CD4-positive, alpha-beta T cell treated with Interleukin-6 at 100 ng/mL for 8 hours (primary cell): Measurements from ENCODE around the gene NR2F6.

Experiments used
- DNase-seq: peaks from one replicate; pipeline ENCODE4 v3.0.0-alpha.2; 2020; ENCODE audit warnings: mixed read lengths, low spot score

NR2F6 gene

DNA sequence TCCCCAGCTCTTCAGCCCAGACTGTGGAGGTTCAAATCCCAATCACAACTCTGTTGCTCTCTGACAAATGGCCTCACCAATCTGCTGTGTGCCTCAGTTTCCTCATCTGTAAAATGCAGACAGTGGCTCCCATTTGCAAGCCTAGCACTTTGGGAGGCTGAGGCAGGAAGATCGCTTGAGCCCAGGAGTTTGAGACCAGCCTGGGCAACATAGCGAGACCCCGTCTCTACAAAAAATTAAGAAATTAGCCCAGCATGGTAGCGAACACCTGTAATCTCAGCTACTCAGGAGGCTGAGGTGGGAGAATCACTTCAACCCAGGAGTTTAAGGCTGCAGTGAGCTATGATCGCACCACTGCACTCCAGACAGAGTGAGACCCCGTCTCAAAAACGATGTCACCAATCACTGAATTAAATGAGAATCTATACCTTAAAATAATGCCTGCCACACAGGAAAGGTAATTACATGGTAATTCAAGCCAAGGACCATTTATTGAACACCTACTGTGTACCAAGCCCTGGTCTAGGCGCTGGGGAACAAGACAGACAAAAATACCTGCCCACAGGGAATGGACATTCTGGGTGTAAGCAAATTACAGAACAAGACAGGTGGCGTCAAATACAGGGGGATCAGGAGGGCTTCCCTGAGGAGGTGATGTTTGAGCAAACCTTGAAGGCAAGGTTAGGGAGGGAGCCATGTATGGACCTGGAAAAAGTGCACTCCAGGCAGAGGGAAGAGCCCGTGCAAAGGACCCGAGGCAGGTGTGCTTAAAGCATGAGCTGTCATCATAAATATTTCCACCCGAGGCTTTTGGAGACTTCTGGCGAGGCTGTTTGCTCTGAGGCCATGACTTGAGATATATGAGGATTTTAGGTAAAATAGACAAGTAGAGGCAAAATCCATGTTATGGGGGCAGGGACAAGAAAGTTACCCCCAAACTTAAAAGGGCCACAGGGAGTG, 7.7 kb downstream of the NR2F6 start:
- no peak for DNase-seq

DNA sequence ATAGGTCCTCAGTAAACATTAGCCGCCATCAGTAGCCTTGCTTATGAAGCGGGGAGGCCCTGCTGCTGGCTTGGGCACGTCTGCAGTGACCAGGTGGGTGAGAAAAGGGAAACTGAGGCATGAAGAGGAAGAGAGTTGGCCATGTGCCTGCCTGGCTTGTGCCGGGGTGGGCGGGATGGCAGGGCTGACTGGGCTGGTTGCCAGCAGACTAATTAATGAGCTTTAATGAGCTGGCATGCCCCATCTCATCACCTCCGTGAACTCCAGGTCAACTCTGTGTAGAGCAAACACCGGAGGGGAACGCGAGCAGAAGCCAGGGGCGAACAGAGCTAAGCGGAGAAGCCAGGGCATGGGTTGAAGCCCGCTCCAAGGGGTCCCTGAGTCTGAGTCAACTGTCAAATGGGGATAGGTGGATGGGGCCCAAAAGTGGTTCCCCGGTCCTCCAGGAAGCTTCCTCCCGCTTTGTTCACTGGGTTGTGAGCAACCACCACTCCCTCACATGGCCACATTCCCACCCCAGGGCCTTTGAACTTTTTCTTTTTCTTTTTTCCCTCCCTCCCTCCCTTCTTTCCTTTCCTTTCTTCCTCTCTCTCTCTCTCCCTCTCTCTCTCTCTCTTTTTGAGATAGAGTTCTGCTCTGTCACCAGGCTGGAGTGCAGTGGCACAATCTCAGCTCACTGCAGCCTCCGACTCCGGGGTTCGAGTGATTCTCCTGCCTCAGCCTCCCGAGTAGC, 8.7 kb downstream of the NR2F6 start:
- DNase-seq, result no peak

DNA sequence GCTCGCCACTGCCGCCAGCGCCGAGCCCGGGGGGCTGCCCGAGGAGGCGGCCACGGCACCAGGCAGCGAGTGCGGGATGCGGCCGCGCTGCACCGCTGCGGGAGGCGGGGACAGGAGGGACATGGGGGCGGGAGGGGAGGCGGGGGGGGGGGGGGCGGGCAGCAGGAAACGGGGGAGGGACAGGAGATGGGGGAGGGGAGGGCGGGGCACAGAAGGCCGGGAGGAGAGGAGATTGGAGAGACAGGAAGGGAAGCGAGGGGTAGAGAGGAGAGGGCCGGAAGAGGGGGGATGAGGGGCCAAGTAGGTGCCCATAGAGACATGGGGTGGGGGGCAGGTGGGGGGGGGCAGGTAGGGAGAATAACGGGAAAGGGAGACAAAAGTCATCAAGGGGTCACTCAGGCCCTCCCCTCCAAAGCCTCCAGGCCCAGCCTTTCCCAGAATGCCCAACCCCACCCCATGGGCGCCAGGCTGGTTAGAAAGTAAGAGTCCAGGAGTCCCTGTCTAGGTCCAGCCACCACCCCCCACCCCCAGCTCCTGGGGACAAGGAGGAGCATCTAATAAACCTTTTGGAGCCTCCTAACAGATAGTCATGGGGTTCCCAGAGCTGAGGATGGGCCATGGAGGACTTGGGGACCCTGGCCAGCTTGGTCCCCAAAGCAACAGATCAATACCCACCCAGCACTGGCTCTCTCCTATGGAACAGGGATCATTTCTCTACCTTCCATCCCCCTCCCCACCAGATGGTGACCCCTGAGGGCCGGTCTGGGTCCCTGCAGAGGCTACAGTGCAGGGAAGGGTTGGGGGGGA, 9.5 kb downstream of the NR2F6 start:
- DNase-seq, result peak; percentile 27

DNA sequence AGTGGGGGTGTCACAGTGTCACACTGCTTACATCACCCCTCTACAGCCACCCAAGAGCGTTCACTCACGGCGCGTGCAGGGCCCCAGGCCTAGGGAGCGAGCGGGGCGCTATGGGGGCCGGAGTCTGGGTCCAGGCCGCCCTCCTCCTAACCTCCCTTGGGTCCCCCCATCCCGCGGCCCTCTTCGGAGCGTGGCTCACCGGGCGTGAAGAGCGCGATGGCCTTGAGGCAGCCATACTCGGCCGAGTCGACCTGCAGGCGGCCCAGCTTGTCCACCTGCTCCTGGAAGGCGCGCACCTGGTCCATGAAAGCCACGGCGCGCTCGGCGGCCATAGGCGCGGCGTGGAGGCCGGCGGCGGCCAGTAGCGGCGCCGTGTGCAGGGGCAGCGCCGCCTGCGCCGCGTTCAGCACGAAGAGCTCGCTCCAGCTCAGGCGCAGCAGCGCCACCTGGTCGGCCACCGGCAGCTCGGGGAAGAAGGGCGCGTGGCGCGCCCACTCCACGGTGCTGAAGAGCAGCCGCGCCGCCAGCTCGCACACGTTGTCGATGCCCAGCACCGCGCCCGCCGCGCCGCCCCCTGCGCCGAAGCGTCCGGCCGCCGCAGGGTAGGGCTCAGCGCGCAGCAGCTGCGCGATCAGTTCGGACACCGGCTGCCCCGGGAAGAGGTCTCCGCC, 10.3 kb downstream of the NR2F6 start:
- peak; percentile 75 for DNase-seq

DNA sequence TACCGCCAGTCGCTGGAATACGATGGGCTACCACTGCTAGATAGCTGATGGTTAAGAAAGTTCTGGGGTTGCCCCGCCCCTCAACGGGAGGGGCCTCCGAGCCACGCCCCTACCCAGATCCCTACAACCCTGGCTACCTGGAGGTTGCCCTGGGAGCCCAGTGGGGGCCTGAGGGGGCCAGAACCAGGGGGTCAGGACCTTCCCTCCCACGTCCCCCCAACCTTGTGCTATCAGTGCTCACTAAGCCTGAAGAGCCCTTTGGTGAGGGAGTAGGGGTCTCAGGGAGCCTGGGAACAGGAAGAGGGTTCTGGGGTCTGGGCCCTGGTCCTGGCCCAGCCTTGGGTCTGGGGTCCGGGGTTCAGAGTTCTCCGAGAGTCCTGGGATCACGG, 10.8 kb downstream of the NR2F6 start:
- peak; percentile 59 for DNase-seq

DNA sequence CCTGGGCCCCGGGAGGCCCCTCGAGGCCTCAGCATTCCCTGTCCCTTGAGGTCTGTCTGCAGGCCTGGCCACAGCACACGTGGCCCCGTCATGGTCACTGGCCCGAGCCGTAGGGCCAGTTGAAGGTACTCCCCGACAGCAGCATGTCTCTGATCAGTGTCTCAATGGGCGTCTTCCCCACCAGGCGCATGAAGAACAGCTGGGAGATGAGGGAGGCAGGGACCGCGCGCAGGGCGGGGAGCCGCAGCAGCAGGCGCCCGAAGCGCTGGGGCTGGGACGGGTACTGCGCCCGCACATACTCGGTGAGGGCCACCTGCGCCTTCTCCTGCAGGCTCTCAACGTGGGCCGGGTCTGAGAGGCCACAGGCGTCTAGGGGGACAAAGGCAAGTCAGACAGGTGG, 13.5 kb downstream of the NR2F6 start:
- DNase-seq, result no peak

DNA sequence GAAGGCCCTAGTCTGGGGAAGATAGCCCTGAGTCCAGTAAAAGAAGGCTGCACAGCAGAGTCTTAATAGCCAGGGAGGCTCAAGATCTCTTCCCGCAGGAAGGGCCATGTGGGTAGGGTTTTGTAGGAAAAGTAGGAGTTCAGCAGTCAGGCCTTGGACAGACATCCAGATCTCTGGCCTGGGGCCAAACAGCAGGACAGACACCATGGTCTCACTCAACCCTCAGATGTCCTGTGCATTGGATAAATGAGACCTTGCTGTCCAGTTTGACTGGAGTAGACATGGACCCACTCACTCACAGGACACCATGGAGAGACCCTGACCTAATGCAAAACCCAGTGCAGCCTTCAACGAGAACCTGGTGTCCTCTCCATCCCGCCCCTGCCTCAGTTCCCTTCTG, 15.8 kb downstream of the NR2F6 start:
- DNase-seq, result no peak

DNA sequence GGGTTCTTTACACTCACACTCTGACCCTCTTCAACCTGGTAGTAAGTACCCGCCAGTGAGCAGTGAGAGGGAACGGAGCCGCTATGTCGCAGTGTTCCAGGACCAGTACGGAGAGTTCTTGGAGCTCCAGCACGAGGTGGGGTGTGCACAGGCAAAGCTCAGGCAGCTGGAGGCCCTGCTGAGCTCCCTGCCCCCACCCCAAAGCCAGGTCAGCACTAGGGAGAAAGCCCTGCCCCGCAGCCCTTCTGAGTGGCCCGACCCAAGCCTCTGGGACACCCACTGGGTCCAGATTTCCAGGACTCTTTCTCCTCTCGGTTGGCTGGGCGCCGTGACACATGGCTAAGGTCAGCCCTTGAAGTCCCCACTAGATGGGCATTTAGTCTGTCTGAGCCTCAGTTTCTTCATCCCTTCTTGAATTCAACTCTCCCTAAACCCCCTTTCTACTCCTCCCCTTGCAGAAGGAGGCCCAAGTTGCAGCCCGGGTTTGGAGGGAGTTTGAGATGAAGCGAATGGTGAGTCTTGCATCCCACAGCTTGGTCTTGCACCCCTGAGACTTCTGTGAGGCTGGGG, 17.8 kb downstream of the NR2F6 start:
- DNase-seq, result no peak

DNA sequence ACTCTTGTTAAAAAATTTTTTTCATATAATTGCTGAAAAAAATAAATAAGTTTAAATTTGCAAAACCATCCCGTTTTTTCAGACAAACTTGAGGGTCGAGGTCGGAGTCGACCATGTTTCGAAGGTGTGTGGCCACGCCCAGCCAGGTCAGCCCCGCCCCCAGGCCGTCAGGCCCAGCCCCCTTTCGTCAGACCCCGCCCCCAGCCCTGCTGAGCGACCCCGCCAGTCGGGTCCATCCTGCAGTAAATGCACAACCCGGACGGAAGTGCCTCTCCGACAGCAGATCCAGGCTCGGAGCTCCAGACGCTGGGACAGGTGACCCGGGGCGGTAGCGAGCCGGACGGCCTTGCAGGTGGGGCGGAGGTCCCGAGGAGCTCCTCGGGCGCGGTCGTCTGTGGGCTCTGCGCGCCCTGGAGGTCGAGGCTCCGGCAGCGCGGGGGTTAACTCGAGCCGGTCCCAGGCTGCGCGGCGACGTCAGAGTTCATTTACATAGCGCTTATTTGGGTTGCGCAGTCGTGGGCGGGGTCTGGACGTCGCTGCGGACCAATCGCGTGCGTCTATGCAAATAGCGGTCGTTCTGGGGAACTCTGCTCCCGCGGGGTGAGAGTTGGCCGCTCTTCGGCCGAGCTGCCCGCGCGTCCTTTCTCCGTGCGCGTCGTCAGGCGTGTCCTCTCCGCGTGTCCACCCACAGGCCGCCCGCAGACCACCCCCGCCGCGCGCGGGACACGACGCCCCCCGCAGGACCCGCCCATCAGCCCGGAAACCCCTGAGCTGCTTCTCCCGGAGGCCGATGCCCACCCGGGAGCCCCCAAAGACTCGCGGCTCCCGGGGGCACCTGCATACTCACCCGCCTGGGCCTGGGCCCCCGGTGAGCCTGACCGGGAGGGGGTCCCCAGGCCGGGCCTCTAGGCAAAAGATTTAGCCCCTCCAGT, 19.5 kb downstream of the NR2F6 start, which contains the start of gene OCEL1:
OCEL1 (plus strand) TSS at position 225 of the 932 bp plus-strand sequence; CDS start at position 247, 22 bp downstream.
- DNase-seq, result peak; percentile 95

DNA sequence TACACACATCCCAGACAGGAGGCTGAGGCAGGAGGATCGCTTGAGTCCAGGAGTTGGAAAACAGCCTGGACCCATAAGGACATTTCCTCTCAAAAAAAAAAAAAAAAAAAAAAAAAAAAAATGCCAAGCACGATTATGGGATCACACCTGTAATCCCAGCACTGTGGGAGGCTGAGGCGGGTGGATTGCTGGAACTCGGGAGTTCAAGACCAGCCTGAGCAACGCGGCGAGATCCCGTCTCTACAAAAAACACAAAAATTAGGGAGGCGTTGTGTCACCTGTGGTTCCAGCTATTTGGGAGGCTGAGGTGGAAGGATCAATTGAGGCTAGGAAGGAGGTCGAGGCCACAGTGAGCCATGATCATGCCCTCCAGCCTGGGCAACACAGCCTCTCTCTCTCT, 20.7 kb downstream of the NR2F6 start:
- no peak for DNase-seq

DNA sequence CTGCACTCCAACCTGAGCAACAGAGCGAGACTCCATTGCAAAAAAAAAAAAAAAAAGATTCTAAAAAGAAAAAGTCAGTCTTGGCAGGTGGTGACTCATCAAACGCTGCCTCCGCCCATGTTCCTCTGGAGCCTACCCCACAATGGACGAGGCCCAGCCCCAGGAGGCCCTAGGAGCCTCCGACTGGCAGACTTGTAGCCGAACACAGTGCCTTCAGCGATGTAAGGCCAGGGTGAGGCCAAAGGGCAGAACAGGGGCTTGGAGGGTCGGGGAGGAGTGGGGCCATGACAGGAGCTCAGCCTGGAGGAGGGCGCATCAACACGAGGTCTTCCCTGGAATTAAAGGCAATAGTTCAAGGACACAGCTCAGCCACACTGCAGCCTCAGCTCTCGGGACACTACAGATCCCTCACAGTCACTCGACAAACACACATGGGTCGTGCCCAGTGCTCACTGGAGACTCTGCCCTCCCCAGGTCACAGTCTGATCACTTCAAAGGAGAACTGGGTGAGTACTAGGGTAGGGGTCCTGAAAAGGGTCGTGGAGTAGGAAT, 25.4 kb downstream of the NR2F6 start:
- no peak for DNase-seq

DNA sequence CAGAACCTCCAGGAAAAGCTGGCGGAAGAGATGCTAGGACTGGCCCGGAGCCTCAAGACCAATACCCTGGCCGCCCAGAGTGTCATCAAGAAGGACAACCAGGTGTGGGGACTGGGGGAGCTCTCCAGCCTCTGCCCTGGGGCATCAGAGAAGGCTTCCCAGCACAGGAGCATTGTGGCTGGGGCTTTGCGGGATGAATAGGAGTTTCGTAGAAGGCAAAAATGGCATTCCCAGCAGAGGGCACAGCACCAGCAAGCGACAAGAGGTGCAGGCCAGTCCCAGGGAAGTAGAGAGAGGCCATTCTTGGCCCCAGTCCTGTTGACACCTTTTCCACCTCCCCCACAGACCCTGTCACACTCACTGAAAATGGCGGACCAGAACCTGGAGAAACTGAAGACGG, 26.4 kb downstream of the NR2F6 start:
- DNase-seq, result no peak

DNA sequence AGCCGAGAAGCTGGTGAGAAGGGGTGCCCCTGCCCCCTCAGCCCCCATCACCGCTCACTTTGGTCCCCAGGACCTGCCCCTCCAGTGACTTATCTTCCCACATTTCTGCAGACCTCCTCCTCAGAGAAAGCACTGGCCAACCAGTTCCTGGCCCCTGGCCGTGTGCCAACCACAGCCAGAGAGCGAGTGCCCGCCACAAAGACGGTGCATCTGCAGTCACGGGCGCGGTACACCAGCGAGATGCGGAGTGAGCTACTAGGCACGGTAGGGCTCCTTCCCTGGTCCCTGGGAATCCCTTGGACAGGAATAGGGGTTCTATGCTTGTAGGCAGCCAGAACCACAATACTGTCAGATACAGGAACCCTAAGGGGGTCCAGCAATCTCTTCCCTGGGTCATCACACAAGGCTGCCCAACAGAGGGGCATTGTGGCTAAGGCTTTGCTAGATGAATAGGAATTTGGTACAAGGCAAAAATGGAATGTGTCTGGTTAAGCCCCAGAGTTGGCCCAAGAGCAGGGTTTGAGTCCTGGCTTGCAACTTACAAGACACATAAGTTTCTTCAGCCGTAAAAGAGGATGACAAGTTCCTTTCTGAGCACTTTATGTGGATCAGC, 29.6 kb downstream of the NR2F6 start:
- no peak for DNase-seq

DNA sequence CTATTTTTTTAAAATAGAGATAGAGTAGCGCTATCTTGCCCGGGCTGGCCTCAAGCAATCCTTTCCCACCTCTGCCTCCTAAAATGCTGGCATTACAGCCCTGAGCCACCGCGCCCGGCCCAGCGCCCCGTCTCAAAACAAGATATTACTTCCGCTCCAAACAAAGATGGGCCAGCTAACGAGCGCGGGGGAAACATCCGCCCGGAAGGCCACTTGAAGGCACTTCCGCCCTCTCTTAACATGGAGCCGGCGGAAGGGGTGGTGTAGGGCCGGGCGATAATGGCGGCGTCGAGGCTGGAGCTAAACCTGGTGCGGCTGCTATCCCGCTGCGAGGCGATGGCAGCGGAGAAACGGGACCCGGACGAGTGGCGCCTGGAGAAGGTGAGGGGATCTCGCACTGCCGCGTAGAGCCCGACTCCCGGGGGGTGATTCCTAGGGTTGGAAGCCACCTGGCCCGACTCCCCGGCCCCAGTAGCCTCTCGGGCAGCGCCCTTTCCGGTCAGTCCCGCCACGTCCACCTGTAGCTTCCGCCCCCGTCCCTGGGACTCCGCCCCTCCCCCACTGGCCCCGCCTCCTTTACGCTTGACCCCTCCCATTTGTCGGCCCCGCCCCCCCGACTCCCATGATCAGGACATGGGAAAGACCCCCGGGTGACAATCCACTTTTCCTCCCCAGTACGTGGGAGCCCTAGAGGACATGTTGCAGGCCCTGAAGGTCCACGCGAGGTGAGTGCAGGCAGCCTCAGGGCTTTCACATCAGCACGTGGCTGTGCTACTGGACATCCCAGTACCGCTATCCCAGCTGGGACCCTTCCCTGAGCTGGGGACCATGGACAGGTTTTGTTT, 30.4 kb downstream of the NR2F6 start, which contains the start of gene USE1:
USE1 (plus strand) TSS at position 231 of the 845 bp plus-strand sequence; CDS start at position 280, 49 bp downstream.
- peak; percentile 88 for DNase-seq

DNA sequence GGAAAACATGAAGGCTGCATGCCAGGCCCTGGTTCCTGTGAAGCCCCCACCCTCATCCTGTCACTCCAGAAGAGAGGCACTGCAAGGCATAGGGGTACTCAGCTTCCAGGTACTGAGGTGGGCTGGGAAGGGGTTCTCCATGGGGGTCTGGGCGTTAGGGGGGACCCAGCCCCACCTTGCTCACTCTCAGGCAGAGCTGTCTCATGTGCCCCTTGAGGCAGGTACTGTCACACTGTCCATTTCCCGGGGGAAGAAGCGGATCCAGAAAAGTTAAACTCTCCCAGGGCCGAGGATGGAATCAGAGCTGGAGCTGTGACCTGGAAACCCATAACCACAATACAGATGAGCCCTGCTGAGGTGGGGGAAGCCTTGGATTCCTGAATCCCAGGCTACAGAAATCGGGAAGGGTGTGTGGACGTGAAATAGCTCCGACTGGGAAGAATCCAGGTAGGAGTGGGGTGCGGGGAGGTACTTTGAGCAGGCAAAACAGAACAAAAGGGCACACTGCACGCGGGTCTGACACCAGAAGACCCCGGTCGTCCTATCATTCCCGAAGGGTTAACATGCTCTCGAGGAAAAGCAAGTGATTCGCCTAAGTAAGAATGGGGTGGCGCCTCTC, 31.1 kb downstream of the NR2F6 start:
- DNase-seq, result no peak

DNA sequence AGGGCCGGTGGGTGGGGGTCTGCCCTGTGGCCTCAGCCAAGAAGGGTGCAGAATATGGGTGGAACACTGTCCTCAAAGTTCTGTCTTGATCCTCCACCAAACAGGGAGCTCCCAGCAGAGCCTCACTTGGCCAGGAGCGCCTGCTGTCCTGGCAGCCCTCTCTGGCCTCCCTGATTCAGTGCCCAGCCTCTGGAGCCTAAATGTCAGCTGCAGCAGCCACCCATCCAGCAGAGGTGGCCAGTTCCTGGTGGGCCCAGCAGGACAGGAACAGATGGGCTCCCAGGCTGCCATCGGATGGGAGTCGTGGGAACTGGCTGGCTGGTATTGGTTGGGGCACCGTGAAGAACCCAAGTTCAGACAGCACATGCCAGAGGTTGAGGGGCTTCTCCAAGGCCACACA, 32.4 kb downstream of the NR2F6 start:
- no peak for DNase-seq

DNA sequence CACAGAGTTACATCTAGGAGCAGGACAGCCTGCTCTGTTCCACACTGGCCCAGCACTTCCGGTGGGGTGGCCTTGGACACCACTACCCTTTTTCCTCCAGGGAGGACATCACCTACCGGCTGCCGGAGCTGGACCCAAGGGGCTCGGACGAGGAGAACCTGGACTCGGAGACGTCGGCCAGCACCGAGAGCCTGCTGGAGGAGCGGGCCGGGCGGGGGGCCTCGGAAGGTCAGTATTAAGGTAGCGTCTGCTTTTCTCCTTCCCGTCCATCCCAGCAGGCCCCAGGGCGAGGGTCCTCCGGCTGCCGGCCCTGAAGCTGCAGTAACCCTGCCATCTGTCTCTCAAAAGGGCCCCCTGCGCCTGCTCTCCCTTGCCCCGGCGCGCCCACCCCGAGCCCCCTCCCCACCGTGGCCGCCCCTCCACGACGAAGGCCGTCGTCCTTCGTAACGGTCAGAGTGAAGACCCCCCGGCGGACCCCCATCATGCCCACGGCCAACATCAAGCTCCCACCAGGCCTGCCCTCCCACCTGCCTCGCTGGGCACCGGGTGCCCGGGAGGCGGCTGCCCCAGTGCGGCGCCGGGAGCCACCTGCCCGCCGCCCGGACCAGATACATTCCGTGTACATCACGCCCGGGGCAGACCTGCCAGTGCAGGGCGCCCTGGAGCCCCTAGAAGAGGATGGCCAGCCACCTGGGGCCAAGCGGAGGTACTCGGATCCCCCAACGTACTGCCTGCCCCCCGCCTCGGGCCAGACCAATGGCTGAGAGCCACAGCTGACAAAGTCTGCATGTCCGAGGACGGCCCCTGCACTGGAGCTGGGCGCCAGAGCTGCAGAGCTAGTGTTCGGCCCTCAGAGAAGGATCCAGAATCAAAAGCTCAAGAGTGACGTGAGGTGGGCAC, 33.9 kb downstream of the NR2F6 start:
- DNase-seq, result no peak
